B cell (primary cell): ENCODE results near the gene SALL2. TPM values are rescaled to one million over a fixed set of nuclear protein-coding genes. Genes with fewer than 3 reads are reported as not detected.

ENCODE experiments used
- ATAC-seq: fragments of 200-7000 bp; cut with Tn5 transposase; one replicate; pipeline ENCODE4 v1.10.0; 2021; ENCODE audit warnings: low read depth, mild to moderate bottlenecking, moderate number of reproducible peaks, moderate library complexity
- CTCF ChIA-PET: fragments of 350-600 bp; sonication (Branson Sonifier 250); formaldehyde crosslinking; loops from one replicate; lab custom pipeline; 2021; ENCODE audit warnings: antibody characterized with exemption, inconsistent platforms; lab: Charles Lee
- POLR2A ChIA-PET: fragments of 350-600 bp; sonication (Branson Sonifier 250); formaldehyde crosslinking; loops from one replicate; lab custom pipeline; 2021; ENCODE audit warnings: antibody characterized with exemption; lab: Charles Lee
- DNase-seq: peaks from one replicate; pipeline ENCODE4 v3.0.0; 2013
- H2AFZ ChIP-seq: 2 replicates; pipeline ENCODE4 v1.6.1; 2012; ENCODE audit warnings: mild to moderate bottlenecking, low read depth, low read length; ENCODE audit not compliant: insufficient read depth, poor library complexity, severe bottlenecking
- H3K27ac ChIP-seq, 2 donors: 1 replicate in 1 of 2; 2 replicates in 1 of 2; pipeline ENCODE4 v1.5.1; 2012 to 2013; ENCODE audit warnings: low read length in 2 of 2, mild to moderate bottlenecking in 2 of 2, moderate library complexity in 1 of 2
- H3K27me3 ChIP-seq, 4 experiments: fragments of 200-600 bp in 1 of 4; sonication (generic) in 1 of 4; replicated peaks in 1 of 4; 1 replicate in 2 of 4; 2 replicates in 2 of 4; pipeline versions ENCODE4 v1.6.1 to v1.7.0; 2013 to 2016; ENCODE audit warnings: low read length in 3 of 4, mild to moderate bottlenecking in 2 of 4, mixed read lengths in 1 of 4, moderate library complexity in 1 of 4; ENCODE audit not compliant: insufficient read depth in 4 of 4, control insufficient read depth in 3 of 4; ENCODE audit errors: control extremely low read depth in 1 of 4
- H3K36me3 ChIP-seq, 2 experiments: replicated peaks in 1 of 2; 1 replicate in 1 of 2; 2 replicates in 1 of 2; pipeline versions ENCODE4 v1.6.1 to v1.7.1; 2013; ENCODE audit warnings: low read length in 1 of 2; ENCODE audit not compliant: insufficient read depth in 2 of 2, control insufficient read depth in 1 of 2; ENCODE audit errors: control extremely low read depth in 1 of 2, extremely low read depth in 1 of 2
- H3K4me1 ChIP-seq, 2 donors: fragments of 200-600 bp in 1 of 2; sonication (generic) in 1 of 2; 1 replicate in 1 of 2; 2 replicates in 1 of 2; pipeline versions ENCODE4 v1.5.1 to v1.6.1; 2013 to 2017; ENCODE audit warnings: low read length in 2 of 2; ENCODE audit not compliant: control insufficient read depth in 2 of 2, insufficient read depth in 2 of 2
- H3K4me2 ChIP-seq: replicated peaks from 2 replicates; pipeline ENCODE3; 2012; ENCODE audit warnings: mild to moderate bottlenecking, low read depth, low read length; ENCODE audit not compliant: poor library complexity, severe bottlenecking
- H3K4me3 ChIP-seq, 5 experiments: fragments of 200-600 bp in 1 of 5; sonication (generic) in 1 of 5; 1 replicate in 3 of 5; 2 replicates in 2 of 5; pipeline versions ENCODE4 v1.5.1 to v1.7.0; 2011 to 2016; ENCODE audit warnings: low read length in 4 of 5, mild to moderate bottlenecking in 4 of 5, low read depth in 2 of 5, control low read depth in 1 of 5, moderate library complexity in 1 of 5; ENCODE audit not compliant: insufficient read depth in 1 of 5; ENCODE audit errors: control extremely low read depth in 1 of 5, extremely low read depth in 1 of 5
- H3K79me2 ChIP-seq: fragments of 200-600 bp; sonication (generic); one replicate; pipeline ENCODE4 v1.6.0; 2016; ENCODE audit warnings: low read length; ENCODE audit not compliant: control insufficient read depth, insufficient read depth
- H3K9ac ChIP-seq: fragments of 200-600 bp; sonication (generic); 2 replicates; pipeline ENCODE4 v1.6.1; 2017; ENCODE audit warnings: mild to moderate bottlenecking, low read length, moderate library complexity
- H3K9me3 ChIP-seq, 3 donors: one replicate each; pipeline versions ENCODE4 v1.6.1 to v1.7.1; 2013; ENCODE audit warnings: low read length in 2 of 3; ENCODE audit not compliant: control insufficient read depth in 2 of 3, insufficient read depth in 1 of 3; ENCODE audit errors: control extremely low read depth in 1 of 3
- H4K20me1 ChIP-seq: 2 replicates; pipeline ENCODE4 v1.6.0; 2012; ENCODE audit warnings: mild to moderate bottlenecking, low read length; ENCODE audit not compliant: insufficient read depth, control insufficient read depth, poor library complexity, severe bottlenecking
- H3K27ac Mint-ChIP-seq: one replicate; pipeline ENCODE4 v1.8.0; 2021; ENCODE audit warnings: mixed read lengths
- H3K27me3 Mint-ChIP-seq: one replicate; pipeline ENCODE4 v1.8.0; 2021; ENCODE audit warnings: mixed read lengths
- H3K4me1 Mint-ChIP-seq: one replicate; pipeline ENCODE4 v1.8.0; 2021; ENCODE audit warnings: mixed read lengths
- H3K4me3 Mint-ChIP-seq: one replicate; pipeline ENCODE4 v1.8.0; 2021; ENCODE audit warnings: mixed read lengths
- H3K9me3 Mint-ChIP-seq: one replicate; pipeline ENCODE4 v1.8.0; 2022; ENCODE audit warnings: mixed read lengths; ENCODE audit not compliant: insufficient read depth
- CTCF ChIP-seq: fragments of 200-600 bp; IDR thresholded peaks from one replicate; pipeline ENCODE4 v1.8.0; 2022; ENCODE audit warnings: antibody characterized with exemption, mild to moderate bottlenecking
- EZH2 ChIP-seq: IDR thresholded peaks from 2 replicates; pipeline ENCODE4 v1.6.1; 2012; ENCODE audit warnings: borderline replicate concordance, low read depth, mild to moderate bottlenecking, moderate library complexity, low read length; ENCODE audit not compliant: insufficient read depth, poor library complexity, severe bottlenecking
- WGBS: methylation state at CpG from one replicate; pipeline ENCODE4 v1.1.5; 2013; ENCODE audit warnings: missing lambda C conversion rate; ENCODE audit not compliant: insufficient coverage; 5-methylcytosine and 5-hydroxymethylcytosine counted together
- intact Hi-C: fragments of 100-400 bp; cut with micrococcal nuclease; formaldehyde crosslinking; loops from one replicate; pipeline ENCODE4 v1.10.0; 2022
- polyA plus RNA-seq: library from polyadenylated mRNA; depleted of rRNA; stranded (reverse); fragments of >200 nt; gene quantifications from 2 replicates; pipeline ENCODE4 v1.2.3, GENCODE V29; 2012
- total RNA-seq, 2 donors: library from RNA; stranded (reverse); fragments of 120-200 nt in 1 of 2; gene quantifications; 1 replicate in 1 of 2; 2 replicates in 1 of 2; pipeline versions ENCODE4 v1.2.3 to v1.2.4, GENCODE V29; 2013 to 2022

Gene SALL2
- total and polyA plus RNA-seq, 2 donors (not counting 1 experiment from before 2014, with no cell fraction given), result 0.39 to 2.5 TPM

GRCh38 chr14:21524575-21525490, 1.3 kb downstream of the SALL2 start:
- 92% methylated on average over 16 of the region's 18 CpGs for WGBS
- Histone ChIP-seq H3K79me2 (no peaks in the 10 kb centered on the region), H3K4me3 (no peak overlapping the region), H4K20me1 (no peaks in the 10 kb centered on the region), H3K4me2 (peak overlapping the region; percentile 99), H2AFZ (no peak overlapping the region), H3K27ac (no peak overlapping the region), H3K27me3 (peaks cover 0 to 9% (median 2%) of the 10 kb centered on the region in 4 experiments), H3K9ac (no peak overlapping the region), H3K9me3 (no peaks in the 10 kb centered on the region), H3K36me3 (no peaks in the 10 kb centered on the region), H3K4me1 (peaks cover 8 to 11% of the 10 kb centered on the region in 2 donors)
- no peak for DNase-seq
- TF ChIP-seq EZH2, result no peak
- TF ChIP-seq CTCF, result no peak
- peaks cover 12% of the 10 kb centered on the region for H3K4me1 Mint-ChIP-seq
- CTCF ChIA-PET, result interaction anchor here (1.6 kb wide), 1 partner anchor 27 kb away, joined by 4 read pairs; no protein-coding TSS in a partner anchor
- no peak for ATAC-seq
- H3K9me3 Mint-ChIP-seq, result no peaks in the 10 kb centered on the region
- H3K27me3 Mint-ChIP-seq, result peaks cover 30% of the 10 kb centered on the region
- peak overlapping the region; percentile 20 for H3K27ac Mint-ChIP-seq
- peak overlapping the region; percentile 88 for H3K4me3 Mint-ChIP-seq
- intact Hi-C loops, result no loop called here
- POLR2A ChIA-PET, result no interaction called here

- H3K27me3 ChIP-seq, result peaks cover 0 to 9% (median 2%) of the 10 kb centered on the region in 4 experiments
- peaks cover 32% of the 10 kb centered on the region for H3K27me3 Mint-ChIP-seq
- H3K36me3 ChIP-seq, result no peaks in the 10 kb centered on the region
- no peaks in the 10 kb centered on the region for H3K9me3 ChIP-seq
- POLR2A ChIA-PET, result no interaction called here
- no peaks in the 10 kb centered on the region for H3K9me3 Mint-ChIP-seq
- no peak overlapping the region for H3K27ac Mint-ChIP-seq
- H3K4me1 Mint-ChIP-seq, result peaks cover 12% of the 10 kb centered on the region
- DNase-seq, result no peak
- H3K4me3 ChIP-seq, result no peak overlapping the region
- no peak for ATAC-seq
- no peak overlapping the region for H3K4me2 ChIP-seq
- H3K9ac ChIP-seq, result no peak overlapping the region
- H3K27ac ChIP-seq, result no peak overlapping the region
- 97% methylated on average over 6 of the region's 7 CpGs for WGBS
- no peak overlapping the region for H2AFZ ChIP-seq
- H3K4me3 Mint-ChIP-seq, result no peak overlapping the region
- H3K79me2 ChIP-seq, result no peaks in the 10 kb centered on the region
- CTCF ChIA-PET, result interaction anchor here (0.8 kb wide), 1 partner anchor 13 kb away, joined by 4 read pairs; the partner anchor contains the start of gene METTL3
- TF ChIP-seq CTCF, result no peak
- TF ChIP-seq EZH2, result no peak
- intact Hi-C loops, result no loop called here
- H3K4me1 ChIP-seq, result peaks cover 8 to 11% of the 10 kb centered on the region in 2 donors
- H4K20me1 ChIP-seq, result no peaks in the 10 kb centered on the region
Observed at GRCh38 chr14:21523203-21523602, 2.9 kb downstream of the SALL2 start.
